ENCODE measurements around the gene RNF223.

RNF223 gene

GRCh38 chr1:1073743-1074587, at the start of gene RNF223:
Gene RNF223, minus strand, starts transcription at chr1:1074306. Its CDS starts 1,740 bp downstream, at chr1:1072566.
- DNase-seq = no peak

GRCh38 chr1:1122981-1123480, 48.9 kb upstream of the RNF223 start:
- DNase-seq = no peak

- DNase-seq = peak; percentile 92
Measured at GRCh38 chr1:1122078-1122811, 48.1 kb upstream of the RNF223 start.

GRCh38 chr1:1121611-1122077, 47.5 kb upstream of the RNF223 start:
- DNase-seq = no peak

- DNase-seq = no peak
Measured at GRCh38 chr1:1120866-1121591, 46.9 kb upstream of the RNF223 start.

- DNase-seq = no peak
Measured at GRCh38 chr1:1120096-1120495, 46.0 kb upstream of the RNF223 start.

- no peak for DNase-seq
Measured at GRCh38 chr1:1119272-1119890, 45.3 kb upstream of the RNF223 start.

- no peak for DNase-seq
Measured at GRCh38 chr1:1118876-1119220, 44.7 kb upstream of the RNF223 start.

- DNase-seq = no peak
Measured at GRCh38 chr1:1118011-1118875, 44.1 kb upstream of the RNF223 start.

- no peak for DNase-seq
Measured at GRCh38 chr1:1117469-1117831, 43.3 kb upstream of the RNF223 start.

- DNase-seq = peak; percentile 70
Measured at GRCh38 chr1:1116701-1117468, 42.8 kb upstream of the RNF223 start.

GRCh38 chr1:1115786-1116700, 41.9 kb upstream of the RNF223 start, which contains the start of gene C1orf159:
Gene C1orf159, minus strand, starts transcription at chr1:1116089. Its CDS starts 24,546 bp downstream, at chr1:1091543.
- DNase-seq = peak; percentile 99

- DNase-seq = no peak
Measured at GRCh38 chr1:1115136-1115785, 41.2 kb upstream of the RNF223 start.

GRCh38 chr1:1114431-1114830, 40.3 kb upstream of the RNF223 start:
- DNase-seq = no peak

- no peak for DNase-seq
Measured at GRCh38 chr1:1112237-1112985, 38.3 kb upstream of the RNF223 start.

GRCh38 chr1:1111516-1112236, 37.6 kb upstream of the RNF223 start:
- no peak for DNase-seq

GRCh38 chr1:1110561-1110971, 36.5 kb upstream of the RNF223 start:
- no peak for DNase-seq

- DNase-seq = no peak
Measured at GRCh38 chr1:1109743-1110142, 35.6 kb upstream of the RNF223 start.

Data from activated CD8-positive, alpha-beta memory T cell treated with anti-CD3 and anti-CD28 coated beads, Interleukin-2, amount 50 U/mL, for 48 hours (primary cell).